Central memory CD8-positive, alpha-beta T cell (primary cell): ENCODE measurements around the gene DOC2A.

Experiments used
- ATAC-seq: fragments of 150-1000 bp; cut with Tn5 transposase; replicated peaks from 2 replicates; pipeline ENCODE4 v1.10.0; 2022; ENCODE audit warnings: mild to moderate bottlenecking, moderate FRiP score, moderate number of reproducible peaks; ENCODE audit not compliant: poor library complexity, severe bottlenecking; ENCODE audit errors: extremely low read depth
- DNase-seq, 2 donors: peaks; one replicate each; pipeline ENCODE4 v3.0.0; 2021; ENCODE audit warnings: low spot score in 2 of 2
- H3K27ac Mint-ChIP-seq: one replicate; pipeline ENCODE4 v1.8.0; 2022; ENCODE audit warnings: low read depth, mild to moderate bottlenecking, moderate library complexity, mixed read lengths
- H3K27me3 Mint-ChIP-seq: one replicate; pipeline ENCODE4 v1.8.0; 2022; ENCODE audit warnings: mixed read lengths
- H3K36me3 Mint-ChIP-seq: one replicate; pipeline ENCODE4 v1.8.0; 2022; ENCODE audit warnings: mild to moderate bottlenecking, moderate library complexity, mixed read lengths; ENCODE audit not compliant: insufficient read depth
- H3K4me1 Mint-ChIP-seq: one replicate; pipeline ENCODE4 v1.8.0; 2022; ENCODE audit warnings: mixed read lengths
- H3K4me3 Mint-ChIP-seq: one replicate; pipeline ENCODE4 v1.8.0; 2022; ENCODE audit warnings: mild to moderate bottlenecking, moderate library complexity, mixed read lengths
- H3K9me3 Mint-ChIP-seq: one replicate; pipeline ENCODE4 v1.8.0; 2022; ENCODE audit warnings: mixed read lengths

The DOC2A gene

GRCh38 chr16:29987371-29988085, 23.3 kb downstream of the DOC2A start:
- H3K9me3 Mint-ChIP-seq = no peaks in the 10 kb centered on the region
- H3K27me3 Mint-ChIP-seq = no peaks in the 10 kb centered on the region
- peak overlapping the region; percentile 12 for H3K27ac Mint-ChIP-seq
- ATAC-seq = no peak
- peaks cover 5% of the 10 kb centered on the region for H3K4me1 Mint-ChIP-seq
- H3K4me3 Mint-ChIP-seq = no peak overlapping the region
- DNase-seq = no peak
- peaks cover 26% of the 10 kb centered on the region for H3K36me3 Mint-ChIP-seq

- Mint-ChIP-seq H3K9me3 (no peaks in the 10 kb centered on the region), H3K36me3 (peaks cover 24% of the 10 kb centered on the region), H3K27ac (no peak overlapping the region), H3K27me3 (no peaks in the 10 kb centered on the region), H3K4me1 (peaks cover 5% of the 10 kb centered on the region), H3K4me3 (no peak overlapping the region)
- DNase-seq (no peak), ATAC-seq (no peak)
Observed at GRCh38 chr16:29986931-29987330, 23.9 kb downstream of the DOC2A start.

GRCh38 chr16:29986231-29986630, 24.6 kb downstream of the DOC2A start:
- Mint-ChIP-seq H3K4me1 (peaks cover 5% of the 10 kb centered on the region), H3K27ac (no peak overlapping the region), H3K4me3 (no peak overlapping the region), H3K9me3 (no peaks in the 10 kb centered on the region), H3K27me3 (no peaks in the 10 kb centered on the region), H3K36me3 (peaks cover 23% of the 10 kb centered on the region)
- DNase-seq (no peak), ATAC-seq (no peak)

GRCh38 chr16:29985271-29985811, 25.5 kb downstream of the DOC2A start:
- ATAC-seq (no peak), DNase-seq (no peak)
- H3K27ac Mint-ChIP-seq = no peak overlapping the region
- H3K36me3 Mint-ChIP-seq = peaks cover 25% of the 10 kb centered on the region
- no peaks in the 10 kb centered on the region for H3K27me3 Mint-ChIP-seq
- no peaks in the 10 kb centered on the region for H3K9me3 Mint-ChIP-seq
- peaks cover 5% of the 10 kb centered on the region for H3K4me1 Mint-ChIP-seq
- no peak overlapping the region for H3K4me3 Mint-ChIP-seq

GRCh38 chr16:29984764-29985147, 26.1 kb downstream of the DOC2A start:
- ATAC-seq = no peak
- H3K9me3 Mint-ChIP-seq = no peaks in the 10 kb centered on the region
- no peak overlapping the region for H3K4me3 Mint-ChIP-seq
- H3K27me3 Mint-ChIP-seq = no peaks in the 10 kb centered on the region
- peaks cover 27% of the 10 kb centered on the region for H3K36me3 Mint-ChIP-seq
- H3K4me1 Mint-ChIP-seq = peaks cover 5% of the 10 kb centered on the region
- DNase-seq = no peak
- no peak overlapping the region for H3K27ac Mint-ChIP-seq

- H3K4me3 Mint-ChIP-seq = no peak overlapping the region
- peaks cover 5% of the 10 kb centered on the region for H3K4me1 Mint-ChIP-seq
Observed at GRCh38 chr16:29984137-29984763, 26.6 kb downstream of the DOC2A start.

GRCh38 chr16:29983420-29984136, 27.2 kb downstream of the DOC2A start:
- ATAC-seq (no peak), DNase-seq (no peak)
- Mint-ChIP-seq H3K4me3 (no peak overlapping the region), H3K36me3 (peaks cover 30% of the 10 kb centered on the region), H3K27ac (no peak overlapping the region), H3K4me1 (peaks cover 5% of the 10 kb centered on the region), H3K27me3 (no peaks in the 10 kb centered on the region), H3K9me3 (no peaks in the 10 kb centered on the region)

More at GRCh38 chr16:29984137-29984763, 26.6 kb downstream of the DOC2A start:
- no peak for DNase-seq
- no peak for ATAC-seq
- no peaks in the 10 kb centered on the region for H3K9me3 Mint-ChIP-seq
- no peak overlapping the region for H3K27ac Mint-ChIP-seq
- H3K27me3 Mint-ChIP-seq = no peaks in the 10 kb centered on the region
- H3K36me3 Mint-ChIP-seq = peaks cover 28% of the 10 kb centered on the region

- H3K4me3 Mint-ChIP-seq = no peak overlapping the region
- H3K9me3 Mint-ChIP-seq = no peaks in the 10 kb centered on the region
- no peak for DNase-seq
- peaks cover 5% of the 10 kb centered on the region for H3K4me1 Mint-ChIP-seq
- peaks cover 24% of the 10 kb centered on the region for H3K36me3 Mint-ChIP-seq
- no peaks in the 10 kb centered on the region for H3K27me3 Mint-ChIP-seq
- no peak overlapping the region for H3K27ac Mint-ChIP-seq
- no peak for ATAC-seq
Observed at GRCh38 chr16:29982560-29983419, 28.0 kb downstream of the DOC2A start.

- Mint-ChIP-seq H3K4me3 (no peak overlapping the region), H3K9me3 (no peaks in the 10 kb centered on the region), H3K4me1 (peaks cover 40% of the 10 kb centered on the region), H3K36me3 (peaks cover 13% of the 10 kb centered on the region), H3K27me3 (no peaks in the 10 kb centered on the region), H3K27ac (no peak overlapping the region)
- ATAC-seq (no peak), DNase-seq (no peak)
Observed at GRCh38 chr16:29978564-29979270, 32.1 kb downstream of the DOC2A start.

- H3K27me3 Mint-ChIP-seq = no peaks in the 10 kb centered on the region
Observed at GRCh38 chr16:29978081-29978480, 32.7 kb downstream of the DOC2A start.

GRCh38 chr16:29977063-29977825, 33.6 kb downstream of the DOC2A start:
- H3K4me1 Mint-ChIP-seq = peaks cover 46% of the 10 kb centered on the region
- H3K9me3 Mint-ChIP-seq = no peaks in the 10 kb centered on the region
- H3K4me3 Mint-ChIP-seq = no peak overlapping the region
- peaks cover 17% of the 10 kb centered on the region for H3K36me3 Mint-ChIP-seq
- DNase-seq (no peak), ATAC-seq (no peak)
- peak overlapping the region; percentile 35 for H3K27ac Mint-ChIP-seq
- no peaks in the 10 kb centered on the region for H3K27me3 Mint-ChIP-seq

More at GRCh38 chr16:29978081-29978480, 32.7 kb downstream of the DOC2A start:
- Mint-ChIP-seq H3K9me3 (no peaks in the 10 kb centered on the region), H3K27ac (no peak overlapping the region), H3K36me3 (peaks cover 19% of the 10 kb centered on the region), H3K4me3 (no peak overlapping the region), H3K4me1 (peaks cover 42% of the 10 kb centered on the region)
- DNase-seq (no peak), ATAC-seq (no peak)
